Activated CD8-positive, alpha-beta T cell treated with anti-CD3 and anti-CD28 coated beads for 36 hours (primary cell): ENCODE results near the gene NRXN3. TPM values are rescaled to one million over a fixed set of nuclear protein-coding genes. Genes with fewer than 3 reads are reported as not detected.

ENCODE experiments used
- ATAC-seq: fragments of 200-7000 bp; cut with Tn5 transposase; one replicate; pipeline ENCODE4 v1.10.0; 2021; ENCODE audit warnings: mild to moderate bottlenecking, moderate library complexity
- CTCF ChIA-PET: fragments of 350-600 bp; sonication (Branson Sonifier 250); formaldehyde crosslinking; loops from one replicate; lab custom pipeline; 2021; ENCODE audit warnings: antibody characterized with exemption; lab: Charles Lee
- POLR2A ChIA-PET: fragments of 350-600 bp; sonication (Branson Sonifier 250); formaldehyde crosslinking; loops from one replicate; lab custom pipeline; 2021; ENCODE audit warnings: antibody characterized with exemption; lab: Charles Lee
- DNase-seq: peaks from one replicate; pipeline ENCODE4 v3.0.0-alpha.2; 2020
- H3K27ac Mint-ChIP-seq: one replicate; pipeline ENCODE4 v1.8.0; 2021; ENCODE audit warnings: mild to moderate bottlenecking, mixed read lengths
- H3K27me3 Mint-ChIP-seq: one replicate; pipeline ENCODE4 v1.8.0; 2021; ENCODE audit warnings: mixed read lengths
- H3K36me3 Mint-ChIP-seq: one replicate; pipeline ENCODE4 v1.8.0; 2021; ENCODE audit warnings: low read depth, mixed read lengths
- H3K4me1 Mint-ChIP-seq: one replicate; pipeline ENCODE4 v1.8.0; 2021; ENCODE audit warnings: low read depth, mixed read lengths
- H3K4me3 Mint-ChIP-seq: one replicate; pipeline ENCODE4 v1.8.0; 2021; ENCODE audit warnings: mild to moderate bottlenecking, moderate library complexity, mixed read lengths
- H3K9me3 Mint-ChIP-seq: one replicate; pipeline ENCODE4 v1.8.0; 2021; ENCODE audit warnings: mixed read lengths
- CTCF ChIP-seq: fragments of 200-600 bp; IDR thresholded peaks from one replicate; pipeline ENCODE4 v1.8.0; 2022; ENCODE audit warnings: antibody characterized with exemption, mild to moderate bottlenecking
- intact Hi-C: fragments of 100-400 bp; cut with micrococcal nuclease; formaldehyde crosslinking; loops from one replicate; pipeline ENCODE4 v1.10.0; 2022
- total RNA-seq, 2 experiments: library from RNA; stranded (reverse); gene quantifications; one replicate each; pipeline ENCODE4 v1.2.3, GENCODE V29; 2021

NRXN3 gene
- total RNA-seq, 2 experiments from 2014 or later, result not detected

- H3K27ac Mint-ChIP-seq, result no peak overlapping the region
- intact Hi-C loops, result no loop called here
- no peak for TF ChIP-seq CTCF
These were observed 1725.8 kb downstream of the NRXN3 start for GRCh38 chr14:79896009-79896408.

GRCh38 chr14:79899610-79900009 lies 1729.4 kb downstream of the NRXN3 start:
- intact Hi-C loops, result no loop called here
- ChIA-PET CTCF (no interaction called here), POLR2A (no interaction called here)
- no peak for TF ChIP-seq CTCF
- Mint-ChIP-seq H3K4me1 (no peaks in the 10 kb centered on the region), H3K27ac (no peak overlapping the region), H3K36me3 (no peaks in the 10 kb centered on the region), H3K4me3 (no peak overlapping the region), H3K9me3 (no peaks in the 10 kb centered on the region), H3K27me3 (no peaks in the 10 kb centered on the region)
- ATAC-seq (no peak), DNase-seq (no peak)

More at GRCh38 chr14:79896009-79896408, 1725.8 kb downstream of the NRXN3 start:
- ATAC-seq (no peak), DNase-seq (no peak)
- no peaks in the 10 kb centered on the region for H3K9me3 Mint-ChIP-seq
- ChIA-PET POLR2A (no interaction called here), CTCF (no interaction called here)
- no peaks in the 10 kb centered on the region for H3K27me3 Mint-ChIP-seq
- H3K36me3 Mint-ChIP-seq, result no peaks in the 10 kb centered on the region
- H3K4me1 Mint-ChIP-seq, result no peaks in the 10 kb centered on the region
- no peak overlapping the region for H3K4me3 Mint-ChIP-seq

- Mint-ChIP-seq H3K4me1 (no peaks in the 10 kb centered on the region), H3K4me3 (no peak overlapping the region), H3K27me3 (no peaks in the 10 kb centered on the region), H3K27ac (no peak overlapping the region), H3K9me3 (no peaks in the 10 kb centered on the region), H3K36me3 (no peaks in the 10 kb centered on the region)
- no peak for TF ChIP-seq CTCF
- ChIA-PET POLR2A (no interaction called here), CTCF (no interaction called here)
- ATAC-seq (no peak), DNase-seq (no peak)
- intact Hi-C loops, result no loop called here
These were observed 1734.3 kb downstream of the NRXN3 start for GRCh38 chr14:79904497-79904896.

- no peaks in the 10 kb centered on the region for H3K36me3 Mint-ChIP-seq
- CTCF ChIA-PET, result no interaction called here
- no peaks in the 10 kb centered on the region for H3K4me1 Mint-ChIP-seq
These were observed 1736.8 kb downstream of the NRXN3 start for GRCh38 chr14:79906994-79907393.

GRCh38 chr14:79910086-79910485 lies 1739.9 kb downstream of the NRXN3 start:
- no peak for ATAC-seq
- intact Hi-C loops, result no loop called here
- H3K4me1 Mint-ChIP-seq, result no peaks in the 10 kb centered on the region
- POLR2A ChIA-PET, result no interaction called here
- CTCF ChIA-PET, result no interaction called here
- no peak for TF ChIP-seq CTCF
- no peaks in the 10 kb centered on the region for H3K27me3 Mint-ChIP-seq
- H3K36me3 Mint-ChIP-seq, result no peaks in the 10 kb centered on the region
- peaks cover 8% of the 10 kb centered on the region for H3K9me3 Mint-ChIP-seq
- H3K4me3 Mint-ChIP-seq, result no peak overlapping the region
- DNase-seq, result no peak
- no peak overlapping the region for H3K27ac Mint-ChIP-seq

More at GRCh38 chr14:79906994-79907393, 1736.8 kb downstream of the NRXN3 start:
- H3K4me3 Mint-ChIP-seq, result no peak overlapping the region
- intact Hi-C loops, result no loop called here
- POLR2A ChIA-PET, result no interaction called here
- H3K27ac Mint-ChIP-seq, result no peak overlapping the region
- H3K27me3 Mint-ChIP-seq, result no peaks in the 10 kb centered on the region
- TF ChIP-seq CTCF, result no peak
- ATAC-seq, result no peak
- DNase-seq, result no peak
- H3K9me3 Mint-ChIP-seq, result no peaks in the 10 kb centered on the region
